Smooth muscle cell (in vitro differentiated cells): ENCODE data around the gene MED12L. TPM values are rescaled to one million over a fixed set of nuclear protein-coding genes. Genes with fewer than 3 reads are reported as not detected.

ENCODE experiments used
- DNase-seq: peaks from one replicate; lab custom pipeline; 2025; ENCODE audit not compliant: unreplicated experiment; lab: John Stamatoyannopoulos, UW
- H2AFZ ChIP-seq: fragments of 200-600 bp; sonication (generic); 2 replicates; pipeline ENCODE4 v1.6.0; 2016; ENCODE audit warnings: antibody characterized with exemption, low read depth, mild to moderate bottlenecking
- H3F3A ChIP-seq: fragments of 200-600 bp; sonication (generic); 2 replicates; pipeline ENCODE4 v1.6.0; 2017; ENCODE audit warnings: antibody characterized with exemption, low read depth
- H3K27ac ChIP-seq: fragments of 200-600 bp; sonication (generic); 2 replicates; pipeline ENCODE4 v1.5.1; 2016; ENCODE audit warnings: low read depth, mild to moderate bottlenecking
- H3K27me3 ChIP-seq: fragments of 200-600 bp; sonication (generic); 2 replicates; pipeline ENCODE4 v1.6.1; 2016; ENCODE audit warnings: low read depth, mild to moderate bottlenecking
- H3K36me3 ChIP-seq: fragments of 200-600 bp; sonication (generic); 2 replicates; pipeline ENCODE4 v1.5.1; 2016; ENCODE audit warnings: low read depth
- H3K4me1 ChIP-seq: fragments of 200-600 bp; sonication (generic); 2 replicates; pipeline ENCODE4 v1.5.1; 2016; ENCODE audit warnings: low read depth
- H3K4me2 ChIP-seq: fragments of 200-600 bp; sonication (generic); 2 replicates; pipeline ENCODE4 v1.6.0; 2016; ENCODE audit warnings: mild to moderate bottlenecking
- H3K4me3 ChIP-seq: fragments of 200-600 bp; sonication (generic); 2 replicates; pipeline ENCODE4 v1.5.1; 2016; ENCODE audit warnings: mild to moderate bottlenecking
- H3K79me2 ChIP-seq: fragments of 200-600 bp; sonication (generic); 2 replicates; pipeline ENCODE4 v1.6.0; 2016; ENCODE audit warnings: low read depth, mild to moderate bottlenecking
- H3K9ac ChIP-seq: fragments of 200-600 bp; sonication (generic); 2 replicates; pipeline ENCODE4 v1.6.0; 2016; ENCODE audit warnings: low read depth
- H3K9me3 ChIP-seq: fragments of 200-600 bp; sonication (generic); replicated peaks from 2 replicates; pipeline ENCODE4 v1.5.1; 2016; ENCODE audit warnings: low read depth
- H4K20me1 ChIP-seq: fragments of 200-600 bp; sonication (generic); 2 replicates; pipeline ENCODE4 v1.6.0; 2016; ENCODE audit warnings: low read depth
- CTCF ChIP-seq: fragments of 200-600 bp; sonication (generic); IDR thresholded peaks from 2 replicates; pipeline ENCODE4 v1.5.1; 2017; ENCODE audit warnings: borderline replicate concordance, mild to moderate bottlenecking, antibody characterized with exemption; ENCODE audit not compliant: insufficient read depth, poor library complexity, severe bottlenecking
- WGBS: methylation state at CpG from one replicate; pipeline ENCODE4 v1.1.7; 2016; ENCODE audit warnings: low lambda C conversion rate; 5-methylcytosine and 5-hydroxymethylcytosine counted together
- polyA plus RNA-seq: library from polyadenylated mRNA; unstranded; fragments of >200 nt; fragmentation: Nextera tagmentation; extraction: Ambion mirVana; gene quantifications from 2 replicates; pipeline ENCODE4 v1.2.1, GENCODE V29; 2016
- total RNA-seq: library from RNA; depleted of rRNA; stranded (reverse); fragments of >200 nt; gene quantifications from 2 replicates; pipeline ENCODE4 v1.2.3, GENCODE V29; 2014

Gene MED12L
- total and polyA plus RNA-seq, 2 experiments from 2014 or later = 0.26 to 1.5 TPM

- no peak for TF ChIP-seq CTCF
- Histone ChIP-seq H3K36me3 (no peaks in the 10 kb centered on the region), H3K4me3 (no peak overlapping the region), H3K27me3 (no peaks in the 10 kb centered on the region), H3K27ac (no peak overlapping the region), H3F3A (no peaks in the 10 kb centered on the region), H3K4me2 (no peak overlapping the region), H3K9ac (no peak overlapping the region), H4K20me1 (no peaks in the 10 kb centered on the region), H3K9me3 (no peaks in the 10 kb centered on the region), H3K79me2 (no peaks in the 10 kb centered on the region), H3K4me1 (no peaks in the 10 kb centered on the region), H2AFZ (no peak overlapping the region)
- no peak for DNase-seq
- WGBS = 41% methylated on average over 6 of the region's 6 CpGs
These were observed 207.7 kb downstream of the MED12L start for GRCh38 chr3:151293127-151293526.

- Histone ChIP-seq H3K4me3 (no peak overlapping the region), H3F3A (no peaks in the 10 kb centered on the region), H3K4me1 (no peaks in the 10 kb centered on the region), H3K9me3 (no peaks in the 10 kb centered on the region), H2AFZ (no peak overlapping the region), H3K27ac (no peak overlapping the region), H3K27me3 (no peaks in the 10 kb centered on the region), H3K4me2 (no peak overlapping the region), H3K79me2 (no peaks in the 10 kb centered on the region), H4K20me1 (peaks cover 2% of the 10 kb centered on the region), H3K9ac (no peak overlapping the region), H3K36me3 (no peaks in the 10 kb centered on the region)
- DNase-seq = no peak
- 70% methylated on average over 3 of the region's 3 CpGs for whole genome bisulfite sequencing
- TF ChIP-seq CTCF = no peak
These were observed 210.8 kb downstream of the MED12L start for GRCh38 chr3:151296226-151296625.

DNA sequence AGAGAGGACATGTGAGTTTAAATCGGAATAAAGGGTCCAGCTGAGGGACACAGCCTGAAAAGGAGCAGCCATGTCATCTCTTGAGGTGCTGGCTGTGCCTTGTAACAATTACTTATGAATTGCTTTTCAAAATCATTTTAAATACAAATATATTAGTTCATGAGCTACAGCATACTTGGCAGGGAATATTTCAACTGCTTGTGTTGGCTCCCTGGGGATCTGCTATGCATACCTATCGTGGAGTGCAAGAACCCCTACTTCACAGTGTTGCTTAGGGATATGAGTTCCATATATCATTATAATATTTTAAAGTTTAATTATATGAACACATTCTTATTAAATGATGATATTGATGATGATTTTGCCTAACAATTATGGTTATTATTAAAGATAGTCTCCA is 212.0 kb downstream of the MED12L start:
- TF ChIP-seq CTCF = no peak
- peaks cover 8% of the 10 kb centered on the region for H4K20me1 ChIP-seq
- no peaks in the 10 kb centered on the region for H3K4me1 ChIP-seq
- no peaks in the 10 kb centered on the region for H3F3A ChIP-seq
- no peaks in the 10 kb centered on the region for H3K79me2 ChIP-seq
- H3K36me3 ChIP-seq = no peaks in the 10 kb centered on the region
- no peaks in the 10 kb centered on the region for H3K27me3 ChIP-seq
- DNase-seq = no peak
- H3K4me3 ChIP-seq = no peak overlapping the region
- H3K9me3 ChIP-seq = no peaks in the 10 kb centered on the region
- H3K27ac ChIP-seq = no peak overlapping the region
- H3K9ac ChIP-seq = no peak overlapping the region
- H3K4me2 ChIP-seq = no peak overlapping the region
- whole genome bisulfite sequencing = 47% methylated on average over 2 of the region's 2 CpGs
- H2AFZ ChIP-seq = no peak overlapping the region

GRCh38 chr3:151299006-151299405 is 213.5 kb downstream of the MED12L start:
- H3K9ac ChIP-seq = no peak overlapping the region
- H3K9me3 ChIP-seq = no peaks in the 10 kb centered on the region
- H3K27ac ChIP-seq = no peak overlapping the region
- H3F3A ChIP-seq = no peaks in the 10 kb centered on the region
- H3K36me3 ChIP-seq = no peaks in the 10 kb centered on the region
- TF ChIP-seq CTCF = no peak
- H3K4me1 ChIP-seq = no peaks in the 10 kb centered on the region
- 91% methylated on average over 2 of the region's 2 CpGs for WGBS
- H3K4me3 ChIP-seq = no peak overlapping the region
- H2AFZ ChIP-seq = no peak overlapping the region
- H3K79me2 ChIP-seq = no peaks in the 10 kb centered on the region
- H3K27me3 ChIP-seq = no peaks in the 10 kb centered on the region
- no peak for DNase-seq
- peaks cover 8% of the 10 kb centered on the region for H4K20me1 ChIP-seq
- no peak overlapping the region for H3K4me2 ChIP-seq
